ENCODE results near the gene COL9A3.
A peak's percentile ranks its signal among the peaks of the same experiment; 100 is the strongest.

DNA sequence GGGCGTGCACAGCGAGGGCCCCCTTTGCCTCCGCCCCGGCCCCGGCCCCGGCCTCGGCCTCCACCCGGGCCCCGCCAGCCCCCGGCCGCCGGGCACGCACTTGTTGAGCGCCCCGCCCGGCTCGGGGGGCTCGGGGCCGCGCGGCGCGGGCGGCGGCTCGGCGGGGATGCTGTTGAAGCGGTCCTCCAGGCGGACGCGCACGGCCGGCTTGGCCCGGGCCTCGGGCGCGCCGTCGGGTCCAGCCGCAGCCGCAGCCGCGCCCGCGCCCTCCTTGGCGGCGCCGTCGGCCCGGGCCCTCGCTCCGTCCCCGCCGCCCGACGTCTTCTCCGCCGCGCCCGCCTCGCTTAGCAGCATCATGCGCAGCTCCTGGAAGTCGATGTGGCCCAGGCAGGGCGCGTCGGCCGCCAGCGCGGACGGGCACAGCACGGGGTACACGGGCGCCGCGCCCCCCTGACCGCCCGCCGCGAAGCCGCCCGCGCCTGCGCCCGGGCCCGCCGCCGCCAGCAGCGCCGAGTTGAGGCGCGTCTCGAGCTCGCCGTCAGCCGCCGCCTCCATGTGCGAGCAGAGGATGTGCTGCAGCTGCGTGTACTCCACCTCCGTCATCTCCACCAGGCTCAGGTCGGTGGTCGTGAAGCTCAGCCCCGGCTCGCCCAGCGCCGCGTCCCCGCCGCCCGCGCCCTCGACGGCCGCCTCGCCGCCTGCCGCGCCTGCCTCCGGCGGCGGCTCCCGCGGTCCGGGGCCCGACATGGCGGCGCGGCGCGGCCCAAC lies 44.3 kb downstream of the COL9A3 start:
- TF ChIP-seq TEAD4 (IDR thresholded peaks at IDR 0.05) (no peak), NFIC (IDR thresholded peaks at IDR 0.05) (no peak), TCF12 (IDR thresholded peaks at IDR 0.05; ENCODE audit: low read depth) (0 out of 2 replicates have a peak, but pooled peaks have one; percentile 3), CEBPB (IDR thresholded peaks at IDR 0.05) (no peak), TAF1 (IDR thresholded peaks at IDR 0.05; ENCODE audit: low read depth) (no peak), ZBTB7A (IDR thresholded peaks at IDR 0.05; ENCODE audit: low read depth) (no peak), FOXM1 (IDR thresholded peaks at IDR 0.05; ENCODE audit: borderline replicate concordance, low read depth) (no peak), RAD21 (IDR thresholded peaks at IDR 0.05; ENCODE audit: low read depth) (no peak)
- TF ChIP-seq, protein P1, sequence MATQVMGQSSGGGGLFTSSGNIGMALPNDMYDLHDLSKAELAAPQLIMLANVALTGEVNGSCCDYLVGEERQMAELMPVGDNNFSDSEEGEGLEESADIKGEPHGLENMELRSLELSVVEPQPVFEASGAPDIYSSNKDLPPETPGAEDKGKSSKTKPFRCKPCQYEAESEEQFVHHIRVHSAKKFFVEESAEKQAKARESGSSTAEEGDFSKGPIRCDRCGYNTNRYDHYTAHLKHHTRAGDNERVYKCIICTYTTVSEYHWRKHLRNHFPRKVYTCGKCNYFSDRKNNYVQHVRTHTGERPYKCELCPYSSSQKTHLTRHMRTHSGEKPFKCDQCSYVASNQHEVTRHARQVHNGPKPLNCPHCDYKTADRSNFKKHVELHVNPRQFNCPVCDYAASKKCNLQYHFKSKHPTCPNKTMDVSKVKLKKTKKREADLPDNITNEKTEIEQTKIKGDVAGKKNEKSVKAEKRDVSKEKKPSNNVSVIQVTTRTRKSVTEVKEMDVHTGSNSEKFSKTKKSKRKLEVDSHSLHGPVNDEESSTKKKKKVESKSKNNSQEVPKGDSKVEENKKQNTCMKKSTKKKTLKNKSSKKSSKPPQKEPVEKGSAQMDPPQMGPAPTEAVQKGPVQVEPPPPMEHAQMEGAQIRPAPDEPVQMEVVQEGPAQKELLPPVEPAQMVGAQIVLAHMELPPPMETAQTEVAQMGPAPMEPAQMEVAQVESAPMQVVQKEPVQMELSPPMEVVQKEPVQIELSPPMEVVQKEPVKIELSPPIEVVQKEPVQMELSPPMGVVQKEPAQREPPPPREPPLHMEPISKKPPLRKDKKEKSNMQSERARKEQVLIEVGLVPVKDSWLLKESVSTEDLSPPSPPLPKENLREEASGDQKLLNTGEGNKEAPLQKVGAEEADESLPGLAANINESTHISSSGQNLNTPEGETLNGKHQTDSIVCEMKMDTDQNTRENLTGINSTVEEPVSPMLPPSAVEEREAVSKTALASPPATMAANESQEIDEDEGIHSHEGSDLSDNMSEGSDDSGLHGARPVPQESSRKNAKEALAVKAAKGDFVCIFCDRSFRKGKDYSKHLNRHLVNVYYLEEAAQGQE (IDR thresholded peaks at IDR 0.05; ENCODE audit: low read depth), result no peak
- TF ChIP-seq, protein P2, sequence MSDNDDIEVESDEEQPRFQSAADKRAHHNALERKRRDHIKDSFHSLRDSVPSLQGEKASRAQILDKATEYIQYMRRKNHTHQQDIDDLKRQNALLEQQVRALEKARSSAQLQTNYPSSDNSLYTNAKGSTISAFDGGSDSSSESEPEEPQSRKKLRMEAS (IDR thresholded peaks at IDR 0.05), result no peak
